Stimulated activated CD8-positive, alpha-beta memory T cell treated with anti-CD3 and anti-CD28 coated beads, Interleukin-12 subunit alpha, Interleukin-12 subunit beta, amount 100 ng/mL, for 1 hour (primary cell): ENCODE data around the gene ANGPTL7.
"Not testable (repeated sequence)": the region's sequence is repeated elsewhere in the genome, so short reads cannot be mapped to it uniquely, and the experiment has no call there.

Experiments used
- DNase-seq: peaks from one replicate; pipeline ENCODE4 v3.0.0-alpha.2; 2020; ENCODE audit warnings: low read depth

ANGPTL7 gene

DNA sequence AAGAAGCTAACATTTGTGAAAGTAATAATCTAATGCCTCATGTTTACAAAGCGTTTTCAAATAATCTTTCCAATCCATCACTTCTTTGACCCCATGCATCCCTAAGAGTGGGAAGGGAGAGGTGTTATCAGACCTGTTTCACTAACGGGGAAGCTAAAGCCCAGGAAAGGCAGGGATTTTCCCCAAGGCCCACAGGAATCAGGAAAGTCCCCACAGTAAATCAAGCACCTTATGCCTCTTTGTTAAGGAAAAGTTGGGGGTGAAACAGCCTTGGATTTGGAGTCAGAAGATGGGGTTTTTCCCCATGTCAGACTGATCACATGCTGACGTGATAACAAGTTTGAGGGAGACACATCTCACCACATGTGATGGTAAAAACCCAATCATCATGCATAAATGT lies 20.0 kb upstream of the ANGPTL7 start:
- no peak for DNase-seq

DNA sequence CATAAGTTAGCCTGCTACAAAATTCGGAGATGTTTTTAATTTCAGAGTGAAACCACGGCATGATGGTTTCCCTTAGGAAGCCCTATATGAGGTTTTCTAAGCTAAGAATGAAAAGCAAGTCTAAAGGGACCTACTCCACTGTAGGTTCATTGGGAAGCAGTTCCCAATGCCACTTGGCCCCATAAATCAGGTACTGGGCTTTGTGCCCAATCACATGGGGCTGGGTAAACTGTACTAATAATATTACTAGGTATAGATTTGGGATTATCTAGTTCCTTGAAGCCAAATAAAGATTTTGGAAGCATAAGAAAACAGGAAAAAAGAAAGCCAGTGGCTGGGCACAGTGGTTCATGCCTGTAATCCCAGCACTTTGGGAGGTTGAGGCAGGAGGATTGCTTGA lies 19.1 kb upstream of the ANGPTL7 start:
- no peak for DNase-seq

DNA sequence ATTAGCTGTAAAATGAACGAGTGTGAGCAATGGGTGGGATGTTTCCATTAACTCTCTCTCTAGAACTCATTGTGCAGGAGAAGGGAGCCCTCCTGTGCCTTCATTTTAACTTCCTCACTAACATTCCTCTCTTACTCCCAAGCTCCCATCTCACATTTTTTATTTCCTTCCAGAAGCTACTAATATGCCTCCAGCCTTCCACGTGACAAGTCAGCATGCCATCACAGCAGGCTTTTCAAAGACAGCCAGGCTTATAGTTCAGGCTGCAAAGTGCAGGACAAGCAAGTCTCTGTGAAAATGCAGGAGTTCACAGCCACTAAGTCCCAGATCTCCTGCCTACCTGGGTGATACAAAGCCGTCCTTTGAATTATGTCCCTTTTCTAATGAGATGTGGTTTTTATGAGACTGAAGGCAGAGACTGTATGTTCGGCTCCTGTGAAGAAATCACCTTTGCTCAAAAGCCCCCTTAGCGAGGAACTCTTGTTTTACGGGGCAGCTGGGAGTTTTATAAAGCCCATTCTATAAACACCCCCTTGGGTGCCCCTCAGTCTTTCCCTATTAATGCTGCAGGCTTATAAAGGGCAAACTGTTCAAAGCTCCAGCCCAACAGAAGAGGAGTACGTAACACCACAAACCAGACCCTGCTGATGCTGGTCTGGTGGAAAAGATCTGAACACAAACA lies 14.8 kb upstream of the ANGPTL7 start:
- no peak for DNase-seq

DNA sequence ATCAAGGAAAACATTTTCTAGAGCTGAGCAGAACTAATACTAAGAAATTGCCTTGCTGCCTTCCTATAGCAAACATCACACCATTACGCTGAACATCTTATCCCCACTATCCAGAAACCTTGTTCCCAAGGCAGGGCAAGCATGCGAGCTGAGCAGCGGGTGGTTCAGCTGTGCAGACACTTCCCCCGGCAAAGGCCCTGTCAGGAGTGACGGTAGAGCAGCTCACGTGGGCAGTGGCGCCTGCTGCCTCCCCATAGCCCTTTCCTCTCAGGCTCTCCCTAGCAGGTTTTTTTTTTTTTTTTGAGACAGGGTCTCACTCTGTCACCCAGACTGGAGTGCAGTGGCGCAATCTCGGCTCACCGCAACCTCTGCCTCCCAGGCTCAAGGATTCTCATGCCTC lies 13.7 kb upstream of the ANGPTL7 start:
- no peak for DNase-seq

DNA sequence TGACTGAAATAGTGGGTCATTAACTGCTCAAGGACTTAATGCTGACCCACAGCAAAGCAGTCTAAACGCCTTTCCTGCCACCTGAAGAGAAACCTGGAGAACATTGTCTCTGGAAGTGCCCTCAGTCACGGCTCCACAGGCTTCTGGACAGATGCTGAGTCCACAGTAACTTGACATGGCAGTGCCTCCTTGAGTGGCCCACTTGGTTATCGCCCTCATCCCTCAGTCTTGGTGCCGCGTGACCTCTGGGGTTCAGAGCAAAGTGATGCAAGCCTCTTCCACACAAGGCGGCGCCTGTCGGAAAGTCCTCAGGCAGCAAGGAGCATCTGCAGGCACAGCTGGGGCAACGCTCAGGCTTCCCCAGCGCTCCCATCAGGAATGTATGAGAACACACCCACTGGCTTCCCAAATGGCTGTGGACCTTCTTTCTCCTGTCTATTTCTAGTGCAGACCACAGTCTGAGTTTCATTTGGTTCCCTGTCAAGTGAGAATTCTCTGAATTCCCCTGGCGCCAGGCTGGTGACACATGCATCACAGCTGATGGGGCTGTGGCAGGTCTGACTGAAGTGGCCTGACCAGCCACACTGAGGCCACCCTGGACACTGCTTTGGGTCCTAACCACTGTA lies 13.0 kb upstream of the ANGPTL7 start:
- DNase-seq: no peak

DNA sequence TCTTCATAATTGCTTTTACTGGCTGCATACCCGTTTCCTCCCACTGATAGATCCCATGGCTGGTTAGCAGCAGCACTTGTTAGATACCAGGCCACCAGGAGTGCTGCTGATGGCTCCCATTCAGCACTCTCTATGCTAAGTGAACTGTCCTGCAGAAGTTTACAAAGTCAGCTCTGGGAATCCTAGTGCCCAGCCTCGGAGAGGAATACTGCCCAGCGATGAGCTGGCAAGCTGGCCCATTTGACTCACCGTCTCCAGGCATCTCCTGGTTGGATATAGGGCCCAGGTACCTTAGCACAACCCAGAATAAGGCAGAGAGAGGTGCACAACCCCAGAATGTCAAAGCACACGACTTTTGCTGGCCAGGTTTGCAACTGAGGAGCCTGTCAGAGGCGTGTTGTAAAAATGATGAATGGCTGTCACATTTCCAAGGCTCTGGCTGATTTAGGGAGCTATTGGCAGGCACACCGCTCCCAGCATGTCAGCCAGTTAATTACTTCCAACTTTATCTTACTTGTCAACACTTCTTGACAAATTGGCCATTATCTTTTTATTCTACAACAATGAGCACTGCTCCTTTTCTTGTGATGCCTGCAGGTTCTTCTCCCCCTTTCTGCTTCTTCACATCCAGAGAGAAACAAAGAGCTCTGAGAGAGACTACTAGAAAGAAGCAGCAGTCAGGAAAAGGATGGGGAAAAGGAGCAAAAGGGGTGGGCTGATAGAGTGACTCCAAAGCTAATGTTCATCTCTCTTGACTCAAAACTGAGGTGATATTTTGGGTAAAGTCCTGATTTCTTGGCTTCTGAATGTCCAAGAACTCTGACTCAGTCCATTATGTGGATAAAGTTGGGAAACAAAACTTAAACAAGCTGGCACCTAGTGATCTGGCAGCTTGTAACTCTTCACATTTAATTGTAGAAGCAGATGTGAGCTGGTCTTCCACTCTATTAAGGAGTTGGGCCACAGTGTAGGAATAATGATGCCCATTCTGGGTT lies 10.8 kb upstream of the ANGPTL7 start:
- no peak for DNase-seq

DNA sequence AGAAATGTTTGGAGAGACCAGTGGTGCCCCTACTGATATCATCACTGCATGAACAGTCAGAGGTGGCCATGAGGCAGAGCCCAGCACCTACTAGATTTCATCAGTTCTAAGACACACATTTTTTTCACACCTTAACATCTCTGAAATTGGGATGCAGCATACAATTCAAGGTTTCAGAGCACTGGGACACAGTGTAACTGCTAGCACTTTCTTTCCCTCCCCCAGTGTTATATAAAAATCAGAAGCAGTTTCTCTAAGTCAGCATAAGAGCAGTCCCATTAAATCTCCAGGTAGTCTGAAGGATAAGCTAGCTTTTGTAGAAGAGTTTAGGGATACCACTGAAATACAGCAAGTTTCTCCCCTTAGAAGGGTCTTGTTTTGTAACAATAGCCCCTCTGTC lies 10.0 kb upstream of the ANGPTL7 start:
- DNase-seq: no peak

DNA sequence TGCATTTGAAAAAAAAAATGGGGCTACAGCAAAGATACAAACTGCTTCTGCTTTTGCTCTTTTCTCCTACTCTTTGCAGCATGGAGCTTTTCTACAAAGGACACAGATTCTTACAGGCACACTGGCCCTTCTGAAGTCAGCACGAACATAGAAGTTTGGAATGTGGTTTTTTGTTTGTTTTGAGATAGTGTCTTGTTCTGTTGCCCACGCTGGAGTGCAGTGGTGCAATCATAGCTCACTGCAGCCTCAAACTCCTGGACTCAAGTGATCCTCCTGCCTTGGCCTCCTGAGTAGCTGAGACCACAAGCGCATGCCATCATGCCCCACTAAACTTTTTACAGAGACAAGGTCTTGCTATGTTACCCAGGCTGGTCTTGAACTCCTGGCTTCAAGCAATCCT lies 9.4 kb upstream of the ANGPTL7 start:
- not testable (repeated sequence) for DNase-seq

DNA sequence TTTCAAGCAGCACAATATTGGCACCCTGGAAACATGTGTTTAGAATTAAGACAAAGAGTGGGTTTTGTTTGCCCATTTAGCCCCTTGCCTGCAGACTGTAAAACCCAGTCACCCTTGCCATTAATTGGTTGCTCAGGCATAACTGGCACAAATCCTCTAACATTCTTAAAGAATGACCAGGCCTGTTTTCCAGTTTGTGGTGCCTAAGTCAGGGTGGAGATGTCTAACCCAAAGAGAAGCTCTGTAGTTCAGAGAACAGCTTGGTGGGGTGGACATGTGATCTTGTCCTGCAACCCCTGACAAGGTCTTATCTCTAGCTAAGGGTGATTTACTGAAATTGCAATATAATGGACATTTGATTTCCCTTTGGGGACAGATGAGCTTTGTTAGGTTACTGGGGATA lies 8.8 kb upstream of the ANGPTL7 start:
- DNase-seq: no peak

DNA sequence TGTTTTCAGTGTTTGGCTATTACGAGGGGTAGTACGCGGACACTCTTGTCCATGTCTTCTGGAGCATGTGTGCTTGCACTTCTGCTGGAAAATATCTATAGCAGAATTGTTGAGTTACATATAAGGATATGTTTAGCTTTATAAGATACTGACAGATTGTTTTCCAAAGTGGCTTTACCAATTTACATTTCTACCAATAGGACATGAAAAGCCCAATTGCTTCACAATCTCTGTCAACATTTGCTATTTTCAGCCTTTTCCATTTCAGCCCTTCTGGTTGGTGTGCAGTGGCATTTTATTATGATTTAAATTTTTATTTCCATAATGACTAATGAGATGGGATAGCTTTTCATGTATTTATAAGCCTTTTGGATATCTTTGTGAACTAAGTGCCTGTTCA lies 6.3 kb upstream of the ANGPTL7 start:
- DNase-seq: no peak

DNA sequence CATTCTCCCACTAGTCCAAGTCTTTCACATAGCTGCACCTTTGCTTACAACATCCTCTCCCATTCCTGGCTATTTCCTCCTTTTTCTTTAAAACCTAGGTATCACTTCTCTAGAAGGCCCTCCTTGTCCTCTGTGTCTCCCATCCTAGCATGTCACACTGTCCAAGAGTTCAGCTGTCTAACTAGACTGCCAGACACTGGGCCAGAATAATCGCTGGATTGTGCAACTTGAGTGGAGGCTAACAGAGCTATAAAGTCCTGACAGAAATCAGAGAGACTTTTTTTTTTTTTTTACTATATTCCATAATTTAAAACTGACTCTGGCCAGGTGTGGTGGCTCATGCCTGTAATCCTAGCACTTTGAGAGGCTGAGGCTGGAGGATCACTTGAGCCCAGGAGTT lies 4.2 kb upstream of the ANGPTL7 start:
- no peak for DNase-seq

DNA sequence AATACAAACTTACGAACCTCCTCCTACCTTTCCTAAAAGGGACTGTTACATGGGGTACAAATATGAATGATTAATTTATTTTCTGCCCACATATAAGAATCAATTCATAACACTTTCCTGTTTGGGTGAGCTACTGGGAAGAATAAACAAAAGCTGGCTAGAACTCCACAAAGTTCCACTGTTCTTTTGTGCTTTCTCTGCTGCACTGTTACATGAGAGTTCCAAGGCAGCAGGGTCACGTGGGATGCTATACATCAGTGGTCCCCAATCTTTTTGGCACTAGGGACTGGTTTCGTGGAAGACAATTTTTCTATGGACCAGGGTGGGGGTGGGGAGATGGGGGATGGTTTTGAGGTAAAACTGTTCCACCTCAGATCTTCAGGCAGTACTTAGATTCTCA lies 2.2 kb upstream of the ANGPTL7 start:
- no peak for DNase-seq

DNA sequence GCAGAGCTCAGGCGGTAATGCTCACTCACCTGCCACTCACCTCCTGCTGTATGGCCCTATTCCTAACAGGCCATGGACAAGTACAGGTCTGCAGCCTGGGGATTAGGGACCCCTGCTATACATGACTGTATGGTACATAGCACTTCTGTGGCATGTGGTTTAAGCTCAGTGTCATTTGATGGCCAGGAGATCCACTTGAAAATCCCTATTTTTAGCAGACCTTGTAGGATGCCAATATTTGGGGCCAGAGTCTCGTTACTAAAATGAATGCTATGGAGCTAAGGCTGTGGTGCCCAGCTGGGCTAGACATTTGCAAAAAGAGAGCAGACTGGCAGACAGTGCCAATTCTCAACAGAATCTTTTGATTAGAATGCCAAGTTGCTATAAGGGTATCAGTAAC lies 1.7 kb upstream of the ANGPTL7 start:
- DNase-seq: no peak

DNA sequence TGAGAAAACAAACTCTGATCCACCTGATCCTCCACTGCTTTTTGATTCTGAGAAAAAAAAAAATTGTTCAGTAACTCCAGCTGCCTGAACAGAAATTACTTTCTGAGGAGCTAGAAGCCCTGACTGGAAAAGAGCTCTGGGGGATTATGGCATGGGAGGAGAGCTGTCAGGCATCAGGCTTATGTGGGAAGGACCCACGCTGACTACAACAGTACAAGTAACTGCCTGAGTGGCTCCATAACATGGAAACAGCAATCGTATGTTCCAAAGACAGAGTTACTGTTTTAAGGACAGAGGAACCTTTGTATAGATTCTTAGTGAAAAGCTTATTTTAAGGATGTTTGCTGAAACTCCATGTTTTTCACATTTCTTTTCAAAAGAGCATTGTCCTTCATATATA lies 1.2 kb upstream of the ANGPTL7 start:
- no peak for DNase-seq

DNA sequence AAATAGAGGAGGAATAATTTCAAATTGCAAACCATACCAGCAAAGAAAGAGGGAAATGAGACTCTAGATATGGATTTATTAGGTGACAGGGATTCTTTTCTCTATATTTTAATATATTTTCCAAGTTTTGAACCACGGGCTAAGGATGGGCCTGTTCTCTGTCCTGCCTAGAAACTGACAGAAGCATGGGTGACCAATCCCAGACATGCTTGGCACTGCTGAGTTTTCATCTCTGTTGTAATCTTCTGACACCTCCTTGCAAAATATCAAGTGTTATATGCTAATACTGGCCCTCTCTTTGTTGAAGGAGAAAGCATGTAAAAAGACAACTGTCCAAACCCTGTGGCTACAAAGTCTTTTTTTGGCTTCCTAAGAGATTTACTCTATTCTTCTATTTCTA lies 774 bp upstream of the ANGPTL7 start:
- DNase-seq: no peak

DNA sequence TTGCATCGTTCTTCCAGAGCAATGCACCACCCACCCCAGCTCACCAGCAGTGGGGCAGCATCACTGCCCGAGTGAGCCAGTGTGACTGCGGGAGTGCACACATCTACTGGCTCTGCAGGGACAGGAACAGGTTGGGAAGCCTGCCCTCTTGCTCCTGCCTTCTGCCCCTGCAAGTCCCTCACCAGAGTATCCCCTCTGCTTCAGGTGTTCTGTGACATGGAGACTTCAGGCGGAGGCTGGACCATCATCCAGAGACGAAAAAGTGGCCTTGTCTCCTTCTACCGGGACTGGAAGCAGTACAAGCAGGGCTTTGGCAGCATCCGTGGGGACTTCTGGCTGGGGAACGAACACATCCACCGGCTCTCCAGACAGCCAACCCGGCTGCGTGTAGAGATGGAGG lies 4.2 kb downstream of the ANGPTL7 start:
- DNase-seq: no peak

DNA sequence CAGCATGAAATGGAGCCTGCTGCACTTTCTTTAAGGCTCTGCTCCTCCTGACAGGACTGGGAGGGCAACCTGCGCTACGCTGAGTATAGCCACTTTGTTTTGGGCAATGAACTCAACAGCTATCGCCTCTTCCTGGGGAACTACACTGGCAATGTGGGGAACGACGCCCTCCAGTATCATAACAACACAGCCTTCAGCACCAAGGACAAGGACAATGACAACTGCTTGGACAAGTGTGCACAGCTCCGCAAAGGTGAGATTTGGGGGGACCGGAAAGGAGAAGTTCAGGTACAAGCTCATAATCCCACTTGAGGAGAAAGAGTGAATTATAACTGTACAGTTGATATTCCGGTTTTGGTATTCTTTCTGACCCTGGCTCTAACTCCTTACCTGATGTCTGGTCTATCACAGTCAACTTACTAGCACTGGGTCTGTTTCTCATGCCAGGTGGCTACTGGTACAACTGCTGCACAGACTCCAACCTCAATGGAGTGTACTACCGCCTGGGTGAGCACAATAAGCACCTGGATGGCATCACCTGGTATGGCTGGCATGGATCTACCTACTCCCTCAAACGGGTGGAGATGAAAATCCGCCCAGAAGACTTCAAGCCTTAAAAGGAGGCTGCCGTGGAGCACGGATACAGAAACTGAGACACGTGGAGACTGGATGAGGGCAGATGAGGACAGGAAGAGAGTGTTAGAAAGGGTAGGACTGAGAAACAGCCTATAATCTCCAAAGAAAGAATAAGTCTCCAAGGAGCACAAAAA lies 5.4 kb downstream of the ANGPTL7 start:
- DNase-seq: no peak

DNA sequence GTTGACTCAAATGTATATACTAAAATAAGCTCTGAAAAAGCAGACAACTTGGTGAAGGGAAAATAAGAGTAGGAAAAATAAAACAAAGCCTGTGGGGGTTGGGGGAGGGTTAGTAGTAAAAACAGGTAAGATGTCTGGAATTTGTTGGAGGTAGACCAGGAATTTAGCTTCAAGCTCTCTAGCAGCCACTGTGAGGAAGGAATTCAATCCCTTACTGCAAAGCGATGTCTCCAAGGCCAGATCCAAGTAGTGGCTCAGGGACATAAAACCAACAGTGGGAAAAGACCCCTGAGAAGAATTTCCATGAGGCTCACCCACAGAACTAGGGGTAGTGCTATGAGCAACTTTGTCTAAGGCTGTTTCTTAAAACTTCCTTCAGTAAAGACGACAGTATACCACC lies 7.8 kb downstream of the ANGPTL7 start:
- no peak for DNase-seq

DNA sequence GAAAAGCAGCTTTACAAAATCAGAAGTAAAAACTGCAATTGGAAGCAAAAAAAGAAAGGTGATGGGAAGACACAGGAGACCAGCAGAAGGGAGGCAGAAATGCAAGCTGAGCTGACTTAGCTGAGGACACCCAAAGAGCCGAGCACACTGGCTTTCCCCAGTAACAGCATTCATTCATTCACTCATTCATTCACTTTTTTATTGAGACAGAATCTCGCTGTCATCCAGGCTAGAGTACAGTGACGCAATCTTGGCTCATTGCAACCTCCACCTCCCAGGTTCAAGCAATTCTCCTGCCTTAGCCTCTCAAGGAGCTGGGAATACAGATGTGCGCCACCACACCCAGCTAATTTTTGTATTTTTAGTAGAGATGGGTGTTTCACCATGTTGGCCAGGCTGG lies 8.2 kb downstream of the ANGPTL7 start:
- no peak for DNase-seq

DNA sequence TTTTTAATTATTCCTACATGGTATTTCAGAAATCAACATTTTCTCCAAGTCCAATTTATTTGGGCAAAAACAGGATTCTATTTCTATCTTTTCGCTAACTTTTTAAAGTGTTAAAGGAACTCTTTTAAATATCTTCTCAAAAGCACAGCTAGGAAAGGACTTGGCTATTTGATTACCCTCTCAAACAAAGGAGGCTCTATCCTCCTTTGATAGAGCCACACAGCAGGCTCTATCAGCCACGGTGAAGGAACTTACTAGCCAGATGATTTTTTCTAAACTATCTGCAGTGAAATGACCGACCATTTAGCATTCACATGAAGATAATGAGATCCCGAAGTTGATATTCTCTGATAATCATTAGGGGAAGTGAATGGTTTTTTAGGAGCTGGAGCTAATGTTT lies 9.1 kb downstream of the ANGPTL7 start:
- DNase-seq: no peak

DNA sequence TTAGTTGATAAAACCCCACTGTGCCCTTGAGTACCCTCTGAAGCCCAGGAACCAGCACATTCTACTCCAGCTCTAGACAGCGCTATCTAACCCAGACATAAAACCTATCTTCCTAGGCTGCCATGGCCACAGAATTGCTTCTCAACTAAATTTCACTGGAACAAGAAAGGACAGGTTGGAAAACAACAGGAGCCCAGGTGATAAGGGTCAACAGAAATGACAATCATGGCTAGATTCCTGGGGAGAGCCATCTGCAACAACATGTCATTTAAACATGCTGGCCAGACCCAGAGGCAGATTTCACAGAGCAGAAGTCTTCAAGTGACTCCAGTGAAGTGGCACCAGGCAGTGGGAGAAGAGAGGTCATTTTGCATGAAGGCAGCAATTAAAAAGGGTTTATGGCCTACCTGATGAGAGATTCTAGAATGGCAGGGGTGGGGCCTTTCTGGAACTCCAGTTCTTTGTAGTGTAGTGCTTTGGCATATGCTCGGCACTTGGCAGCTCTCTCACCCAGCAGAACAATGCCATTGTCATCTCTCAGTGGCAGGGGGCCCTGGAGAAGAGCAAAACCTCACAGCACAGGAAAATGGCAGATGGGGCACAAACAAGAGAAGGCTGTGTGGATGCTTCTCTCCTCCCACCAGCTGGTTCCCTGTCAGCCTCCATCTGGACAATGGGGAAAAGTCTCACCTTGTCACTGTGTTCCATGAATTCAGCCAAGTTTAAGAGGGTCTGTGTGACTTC lies 9.9 kb downstream of the ANGPTL7 start:
- DNase-seq: no peak
